Dendritic cell treated with granulocyte-macrophage colony-stimulating factor and Interleukin-4, amounts not matched to agents 40 ng/mL and 50 ng/mL, for 4 days (primary cell): ENCODE results near the gene MVD.

ENCODE experiments used
- H3K27ac Mint-ChIP-seq: one replicate; pipeline ENCODE4 v1.8.0; 2022; ENCODE audit warnings: mild to moderate bottlenecking, mixed read lengths
- H3K27me3 Mint-ChIP-seq: one replicate; pipeline ENCODE4 v1.8.0; 2022; ENCODE audit warnings: mild to moderate bottlenecking, mixed read lengths
- H3K36me3 Mint-ChIP-seq: one replicate; pipeline ENCODE4 v1.8.0; 2022; ENCODE audit warnings: low read depth, mixed read lengths
- H3K4me1 Mint-ChIP-seq: one replicate; pipeline ENCODE4 v1.8.0; 2022; ENCODE audit warnings: low read depth, mixed read lengths
- H3K4me3 Mint-ChIP-seq: one replicate; pipeline ENCODE4 v1.8.0; 2022; ENCODE audit warnings: mild to moderate bottlenecking, moderate library complexity, mixed read lengths
- H3K9me3 Mint-ChIP-seq: one replicate; pipeline ENCODE4 v1.8.0; 2022; ENCODE audit warnings: mixed read lengths
- intact Hi-C: fragments of 100-400 bp; cut with micrococcal nuclease; formaldehyde crosslinking; loops from one replicate; pipeline ENCODE4 v1.15.0; 2022

The MVD gene

DNA sequence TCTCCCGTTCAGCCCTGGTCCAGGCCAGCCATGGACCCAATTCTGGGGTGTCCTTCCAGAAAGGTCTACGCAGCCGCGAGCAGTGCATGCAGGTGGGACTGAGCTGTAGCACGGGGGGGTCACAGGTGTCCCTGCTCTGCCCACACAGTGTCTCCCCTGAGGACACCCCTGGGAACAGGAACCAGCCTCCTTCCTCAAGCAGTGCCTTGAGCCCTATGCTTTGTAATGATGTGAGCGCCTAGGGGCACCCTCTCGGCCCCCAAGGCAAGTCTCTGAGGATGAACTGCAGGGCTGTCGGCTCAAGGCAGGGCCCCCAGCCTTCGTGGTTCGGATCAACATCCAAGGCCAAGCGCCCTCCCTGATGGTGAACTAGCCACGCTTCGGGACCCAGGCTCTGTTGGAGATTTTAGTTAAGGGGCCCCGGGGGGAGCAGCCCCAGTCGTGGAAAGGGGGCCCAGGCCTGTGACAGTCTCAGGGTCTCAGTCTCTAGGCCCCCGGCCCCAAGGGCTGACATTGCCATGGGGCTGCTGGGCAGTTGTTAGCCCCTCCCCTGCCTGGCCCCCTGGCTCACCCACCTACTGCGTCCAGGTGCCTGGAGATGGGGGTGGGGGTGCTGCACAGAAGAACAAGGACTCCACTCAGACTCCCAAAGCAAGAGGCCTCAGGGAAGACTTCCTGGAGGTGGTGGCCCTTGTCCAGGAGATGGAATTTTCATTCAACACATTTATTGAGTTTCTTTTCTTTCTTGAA lies 22.2 kb downstream of the MVD start:
- H3K4me3 Mint-ChIP-seq, result no peak overlapping the region
- H3K4me1 Mint-ChIP-seq, result peaks cover 86% of the 10 kb centered on the region
- H3K27me3 Mint-ChIP-seq, result peaks cover 55% of the 10 kb centered on the region
- no peaks in the 10 kb centered on the region for H3K9me3 Mint-ChIP-seq
- intact Hi-C loops, result no loop called here
- H3K27ac Mint-ChIP-seq, result peak overlapping the region; percentile 35
- peaks cover 41% of the 10 kb centered on the region for H3K36me3 Mint-ChIP-seq

- intact Hi-C loops, result no loop called here
- Mint-ChIP-seq H3K36me3 (peaks cover 35% of the 10 kb centered on the region), H3K27me3 (peaks cover 61% of the 10 kb centered on the region), H3K9me3 (no peaks in the 10 kb centered on the region), H3K4me3 (no peak overlapping the region), H3K4me1 (peaks cover 86% of the 10 kb centered on the region), H3K27ac (peak overlapping the region; percentile 35)
Measured at GRCh38 chr16:88640039-88640495, 22.8 kb downstream of the MVD start.

GRCh38 chr16:88639231-88640038 lies 23.5 kb downstream of the MVD start:
- Mint-ChIP-seq H3K4me3 (no peak overlapping the region), H3K9me3 (no peaks in the 10 kb centered on the region), H3K4me1 (peaks cover 85% of the 10 kb centered on the region), H3K36me3 (peaks cover 29% of the 10 kb centered on the region), H3K27ac (peak overlapping the region; percentile 35), H3K27me3 (peaks cover 61% of the 10 kb centered on the region)
- intact Hi-C loops, result loop anchor here (10.0 kb wide), 2 partner anchors 45 to 55 kb away; partner anchors contain the start of gene SNAI3

GRCh38 chr16:88638323-88639230 lies 24.3 kb downstream of the MVD start, which contains the start of gene IL17C:
IL17C (plus strand) TSS chr16:88638572; CDS start chr16:88638642, 70 bp downstream.
- Mint-ChIP-seq H3K4me1 (peaks cover 83% of the 10 kb centered on the region), H3K36me3 (peaks cover 20% of the 10 kb centered on the region), H3K4me3 (no peak within 1 kb of the TSS), H3K27ac (no peak within 1 kb of the TSS), H3K27me3 (peaks cover 61% of the 10 kb centered on the region), H3K9me3 (no peaks in the 10 kb centered on the region)
- intact Hi-C loops, result loop anchor here (10.0 kb wide), 2 partner anchors 46 to 54 kb away; partner anchors contain the start of gene SNAI3

GRCh38 chr16:88636488-88637265 lies 26.2 kb downstream of the MVD start:
- intact Hi-C loops, result loop anchor here (10.0 kb wide), 2 partner anchors 48 to 52 kb away; partner anchors contain the start of gene SNAI3

GRCh38 chr16:88635671-88636319 lies 27.1 kb downstream of the MVD start:
- H3K4me1 Mint-ChIP-seq, result peaks cover 73% of the 10 kb centered on the region
- peak overlapping the region; percentile 20 for H3K4me3 Mint-ChIP-seq
- H3K36me3 Mint-ChIP-seq, result peaks cover 27% of the 10 kb centered on the region
- peak overlapping the region; percentile 83 for H3K27ac Mint-ChIP-seq
- intact Hi-C loops, result loop anchor here (10.0 kb wide), 2 partner anchors 49 to 51 kb away; partner anchors contain the start of gene SNAI3
- H3K9me3 Mint-ChIP-seq, result no peaks in the 10 kb centered on the region
- peaks cover 53% of the 10 kb centered on the region for H3K27me3 Mint-ChIP-seq

More at GRCh38 chr16:88636488-88637265, 26.2 kb downstream of the MVD start:
- H3K4me1 Mint-ChIP-seq, result peaks cover 70% of the 10 kb centered on the region
- no peak overlapping the region for H3K4me3 Mint-ChIP-seq
- no peak overlapping the region for H3K27ac Mint-ChIP-seq
- H3K36me3 Mint-ChIP-seq, result peaks cover 19% of the 10 kb centered on the region
- peaks cover 61% of the 10 kb centered on the region for H3K27me3 Mint-ChIP-seq
- H3K9me3 Mint-ChIP-seq, result no peaks in the 10 kb centered on the region

GRCh38 chr16:88634994-88635670 lies 27.8 kb downstream of the MVD start:
- peaks cover 33% of the 10 kb centered on the region for H3K36me3 Mint-ChIP-seq
- peak overlapping the region; percentile 83 for H3K27ac Mint-ChIP-seq
- no peaks in the 10 kb centered on the region for H3K9me3 Mint-ChIP-seq
- H3K27me3 Mint-ChIP-seq, result peaks cover 46% of the 10 kb centered on the region
- peaks cover 67% of the 10 kb centered on the region for H3K4me1 Mint-ChIP-seq
- intact Hi-C loops, result loop anchor here (10.0 kb wide), 2 partner anchors 50 kb away; partner anchors contain the start of gene SNAI3
- peak overlapping the region; percentile 88 for H3K4me3 Mint-ChIP-seq

- Mint-ChIP-seq H3K9me3 (no peaks in the 10 kb centered on the region), H3K4me1 (peaks cover 61% of the 10 kb centered on the region), H3K4me3 (peak overlapping the region; percentile 88), H3K27me3 (peaks cover 39% of the 10 kb centered on the region), H3K27ac (peak overlapping the region; percentile 83), H3K36me3 (peaks cover 41% of the 10 kb centered on the region)
- intact Hi-C loops, result loop anchor here (10.0 kb wide), 2 partner anchors 50 kb away; partner anchors contain the start of gene SNAI3
Measured at GRCh38 chr16:88634141-88634993, 28.5 kb downstream of the MVD start.

DNA sequence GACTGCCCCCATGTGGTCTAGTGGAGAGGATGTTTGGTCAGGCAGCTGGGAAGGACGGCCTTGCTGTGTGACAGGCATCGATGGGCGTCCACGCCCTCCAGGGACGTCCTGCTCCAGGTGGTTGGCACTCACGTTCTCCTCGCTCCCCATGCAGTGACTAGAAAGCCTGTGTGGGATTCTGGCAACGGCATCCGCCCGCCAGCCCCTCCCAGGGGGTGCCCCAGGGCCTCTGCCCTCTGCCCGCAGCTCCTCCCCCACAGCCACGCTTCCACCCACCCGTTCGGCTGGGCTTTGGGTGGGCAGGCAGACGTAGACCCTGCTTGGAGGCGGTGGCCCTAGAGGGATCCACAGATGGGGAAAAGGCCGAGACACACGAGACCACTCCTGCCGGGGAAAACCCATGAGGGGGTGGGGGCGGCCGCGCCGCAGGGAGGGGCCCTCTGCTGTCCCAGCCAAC lies 29.2 kb downstream of the MVD start:
- peak overlapping the region; percentile 83 for H3K27ac Mint-ChIP-seq

GRCh38 chr16:88632587-88632930 lies 30.3 kb downstream of the MVD start:
- peaks cover 46% of the 10 kb centered on the region for H3K4me1 Mint-ChIP-seq
- H3K9me3 Mint-ChIP-seq, result no peaks in the 10 kb centered on the region
- intact Hi-C loops, result loop anchor here (10.0 kb wide), 2 partner anchors 48 to 52 kb away; partner anchors contain the start of gene SNAI3
- peaks cover 21% of the 10 kb centered on the region for H3K27me3 Mint-ChIP-seq
- no peak overlapping the region for H3K4me3 Mint-ChIP-seq
- H3K36me3 Mint-ChIP-seq, result peaks cover 57% of the 10 kb centered on the region
- no peak overlapping the region for H3K27ac Mint-ChIP-seq

More for the DNA sequence above, 29.2 kb downstream of the MVD start:
- Mint-ChIP-seq H3K4me3 (peak overlapping the region; percentile 88), H3K4me1 (peaks cover 58% of the 10 kb centered on the region), H3K36me3 (peaks cover 46% of the 10 kb centered on the region), H3K9me3 (no peaks in the 10 kb centered on the region), H3K27me3 (peaks cover 32% of the 10 kb centered on the region)
- intact Hi-C loops, result loop anchor here (10.0 kb wide), 2 partner anchors 49 to 51 kb away; partner anchors contain the start of gene SNAI3
